Activated CD4-positive, alpha-beta T cell treated with anti-CD3 and anti-CD28 coated beads, Interleukin-2, amount 10 ng/mL, durations not matched to agents 24 days and 14 days (primary cell): Measurements from ENCODE around the gene GALNT1. TPM values are rescaled to one million over a fixed set of nuclear protein-coding genes. Genes with fewer than 3 reads are reported as not detected.

Experiments
- DNase-seq: peaks from one replicate; pipeline ENCODE4 v3.0.0; 2022
- H3K27ac Mint-ChIP-seq: one replicate; pipeline ENCODE4 v1.8.0; 2022; ENCODE audit warnings: mild to moderate bottlenecking, mixed read lengths
- H3K27me3 Mint-ChIP-seq: one replicate; pipeline ENCODE4 v1.8.0; 2022; ENCODE audit warnings: mixed read lengths
- H3K36me3 Mint-ChIP-seq: one replicate; pipeline ENCODE4 v1.8.0; 2022; ENCODE audit warnings: low read depth, mild to moderate bottlenecking, mixed read lengths
- H3K4me1 Mint-ChIP-seq: one replicate; pipeline ENCODE4 v1.8.0; 2021; ENCODE audit warnings: mixed read lengths
- H3K4me3 Mint-ChIP-seq: one replicate; pipeline ENCODE4 v1.8.0; 2022; ENCODE audit warnings: mild to moderate bottlenecking, moderate library complexity, mixed read lengths
- H3K9me3 Mint-ChIP-seq: one replicate; pipeline ENCODE4 v1.8.0; 2021; ENCODE audit warnings: mixed read lengths
- intact Hi-C: fragments of 100-400 bp; cut with micrococcal nuclease; formaldehyde crosslinking; loops from one replicate; pipeline ENCODE4 v1.15.1; 2023
- total RNA-seq: library from RNA; stranded (reverse); gene quantifications from 2 replicates; pipeline ENCODE4 v1.2.3, GENCODE V29; 2022

GALNT1 gene
- total RNA-seq, 1 donor from 2014 or later = 47.0 TPM

DNA sequence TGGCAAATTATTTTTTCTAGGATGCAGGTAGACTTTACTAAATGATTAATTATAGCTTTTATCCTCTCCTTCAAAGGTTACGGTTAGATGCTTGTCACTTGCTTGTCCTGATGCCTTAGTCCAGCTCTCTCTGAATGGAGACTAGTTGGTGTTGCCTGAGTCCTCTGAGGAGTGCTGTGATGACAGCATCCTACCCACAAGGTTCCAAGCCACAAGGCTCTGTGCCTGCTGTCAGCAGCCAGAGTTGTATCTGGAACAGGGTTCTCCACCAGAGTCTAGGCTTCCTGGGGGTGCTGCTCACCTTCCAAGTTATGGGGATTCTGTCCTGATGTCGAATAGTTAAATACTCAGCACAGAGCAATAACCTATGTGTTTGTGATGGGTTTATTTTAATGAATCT, 125.7 kb downstream of the GALNT1 start:
- DNase-seq = no peak
- intact Hi-C loops = no loop called here
- Mint-ChIP-seq H3K36me3 (peaks cover 18% of the 10 kb centered on the region), H3K4me1 (no peaks in the 10 kb centered on the region), H3K27me3 (no peaks in the 10 kb centered on the region), H3K27ac (no peak overlapping the region), H3K9me3 (peaks cover 2% of the 10 kb centered on the region), H3K4me3 (no peak overlapping the region)

DNA sequence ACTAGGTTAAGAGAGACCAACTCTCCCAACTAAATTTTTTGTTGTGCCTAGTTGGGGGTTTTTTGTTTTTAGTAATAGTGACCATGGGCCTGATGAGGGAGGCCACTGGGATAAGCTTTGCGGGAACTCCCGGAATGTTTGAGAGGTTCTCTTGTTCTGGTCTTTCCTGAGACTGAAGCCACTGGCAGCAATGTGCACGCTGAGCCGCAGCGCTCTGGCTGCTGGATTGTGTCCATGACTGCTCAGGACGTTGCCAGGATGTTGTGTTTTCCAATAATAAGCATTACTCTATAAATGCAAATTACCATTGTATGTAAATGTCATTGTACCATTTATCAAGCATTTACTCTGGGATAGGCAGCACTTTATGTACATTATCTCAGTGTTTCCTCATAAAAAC, 126.1 kb downstream of the GALNT1 start:
- intact Hi-C loops = no loop called here
- Mint-ChIP-seq H3K36me3 (peaks cover 19% of the 10 kb centered on the region), H3K4me1 (no peaks in the 10 kb centered on the region), H3K27ac (no peak overlapping the region), H3K4me3 (no peak overlapping the region), H3K9me3 (peaks cover 4% of the 10 kb centered on the region), H3K27me3 (no peaks in the 10 kb centered on the region)
- DNase-seq = no peak

DNA sequence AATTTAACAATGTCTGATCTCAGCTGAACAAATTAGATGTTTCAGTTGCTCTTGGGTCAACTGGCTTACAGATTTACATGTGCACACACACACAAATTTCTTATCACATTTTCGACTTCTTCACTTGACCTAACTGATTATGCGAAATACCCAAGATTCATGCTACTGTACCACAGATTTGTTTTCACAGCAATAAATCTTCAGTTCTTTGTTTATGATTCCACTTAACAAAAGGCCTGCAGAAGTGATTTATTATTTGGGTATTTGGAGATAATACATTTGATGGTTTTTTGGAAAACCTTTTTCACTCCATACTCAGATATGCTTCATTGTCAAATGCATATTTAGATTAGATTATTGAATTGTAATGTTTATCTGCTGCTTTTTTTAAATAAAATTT, 129.0 kb downstream of the GALNT1 start:
- H3K4me3 Mint-ChIP-seq = no peak overlapping the region
- H3K4me1 Mint-ChIP-seq = no peaks in the 10 kb centered on the region
- no peaks in the 10 kb centered on the region for H3K27me3 Mint-ChIP-seq
- intact Hi-C loops = no loop called here
- peaks cover 4% of the 10 kb centered on the region for H3K9me3 Mint-ChIP-seq
- H3K27ac Mint-ChIP-seq = no peak overlapping the region
- H3K36me3 Mint-ChIP-seq = peaks cover 20% of the 10 kb centered on the region
- DNase-seq = no peak

DNA sequence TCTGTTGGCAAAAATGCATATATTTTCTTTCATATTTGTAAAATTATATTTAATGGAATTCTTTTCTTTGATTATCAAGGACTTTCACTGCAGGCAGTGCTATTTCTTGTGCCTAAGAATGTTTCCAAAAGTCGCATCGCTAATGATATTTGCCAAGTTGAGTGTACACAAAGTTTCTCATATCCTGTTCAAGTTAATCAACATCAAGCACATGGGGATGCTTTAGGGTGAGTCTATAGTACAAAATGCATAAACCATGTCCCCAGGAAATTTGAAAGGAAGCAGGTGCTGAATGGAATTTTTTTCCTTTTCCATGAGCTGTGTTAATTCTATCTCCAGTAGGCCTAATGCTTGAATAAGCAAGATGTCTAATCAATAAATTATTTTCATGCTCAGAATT, 129.7 kb downstream of the GALNT1 start:
- no peaks in the 10 kb centered on the region for H3K4me1 Mint-ChIP-seq
- H3K4me3 Mint-ChIP-seq = no peak overlapping the region
- H3K27ac Mint-ChIP-seq = no peak overlapping the region
- DNase-seq = no peak
- peaks cover 4% of the 10 kb centered on the region for H3K9me3 Mint-ChIP-seq
- H3K27me3 Mint-ChIP-seq = no peaks in the 10 kb centered on the region
- H3K36me3 Mint-ChIP-seq = peaks cover 17% of the 10 kb centered on the region
- intact Hi-C loops = no loop called here

DNA sequence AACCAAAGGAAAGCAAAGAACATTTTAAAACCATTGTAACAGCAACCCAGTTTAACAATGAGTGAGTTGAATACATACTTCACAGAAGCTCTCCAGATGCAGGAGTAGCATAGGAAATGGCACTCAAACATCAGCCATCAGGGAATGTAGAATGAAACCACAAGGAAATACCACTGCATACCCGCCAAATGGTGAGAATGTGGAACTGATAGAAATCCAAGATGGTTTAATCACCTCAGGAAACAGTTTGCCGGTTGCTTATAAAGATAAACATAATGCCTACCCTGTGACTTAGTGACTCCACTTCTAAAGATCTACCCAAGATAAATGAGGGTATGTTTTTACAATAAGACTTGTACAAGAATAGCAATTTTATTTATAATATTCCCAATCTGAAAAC, 132.0 kb downstream of the GALNT1 start:
- H3K4me1 Mint-ChIP-seq = no peaks in the 10 kb centered on the region
- intact Hi-C loops = no loop called here
- H3K4me3 Mint-ChIP-seq = no peak overlapping the region
- no peak overlapping the region for H3K27ac Mint-ChIP-seq
- peaks cover 16% of the 10 kb centered on the region for H3K36me3 Mint-ChIP-seq
- H3K9me3 Mint-ChIP-seq = peaks cover 11% of the 10 kb centered on the region
- no peak for DNase-seq
- no peaks in the 10 kb centered on the region for H3K27me3 Mint-ChIP-seq

DNA sequence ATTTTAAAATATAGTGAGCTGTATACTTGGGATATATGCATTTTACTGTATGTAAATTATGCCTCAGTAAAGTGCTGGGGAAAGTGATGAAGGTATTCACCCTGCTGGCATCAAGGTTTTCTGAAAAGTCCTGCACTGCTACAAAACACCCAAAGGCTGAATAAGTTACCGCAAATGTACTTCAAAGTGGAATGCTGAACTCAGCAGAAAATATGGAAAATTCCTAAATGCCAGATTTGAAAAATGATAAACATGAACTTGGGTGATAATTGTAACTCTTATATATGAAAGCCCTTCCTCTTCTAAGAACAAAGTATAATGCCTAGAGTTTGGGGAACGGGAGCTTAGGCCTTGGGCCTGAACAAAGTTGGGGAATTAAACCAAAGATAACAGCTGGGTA, 133.0 kb downstream of the GALNT1 start:
- Mint-ChIP-seq H3K27ac (no peak overlapping the region), H3K36me3 (peaks cover 12% of the 10 kb centered on the region), H3K4me1 (no peaks in the 10 kb centered on the region), H3K27me3 (peaks cover 3% of the 10 kb centered on the region), H3K4me3 (no peak overlapping the region), H3K9me3 (peaks cover 11% of the 10 kb centered on the region)
- no peak for DNase-seq
- intact Hi-C loops = no loop called here

DNA sequence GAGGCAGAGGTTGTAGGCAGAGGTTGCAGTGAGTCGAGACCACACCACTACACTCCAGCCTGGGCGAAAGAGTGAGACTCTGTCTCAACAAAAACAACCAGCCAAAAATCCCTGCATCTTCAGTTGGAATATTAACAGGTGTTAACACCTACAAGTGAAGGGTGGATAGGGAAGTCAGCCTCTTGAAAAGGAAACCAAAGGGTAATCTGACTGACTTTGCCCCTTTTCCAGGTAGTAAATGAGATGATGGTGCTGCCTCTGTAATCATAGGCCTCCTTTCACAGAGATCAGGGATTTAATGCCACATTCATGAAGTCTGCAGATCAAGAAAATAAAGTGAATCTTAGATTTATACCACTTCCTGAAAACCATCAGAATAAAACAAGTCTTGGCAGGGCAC, 133.6 kb downstream of the GALNT1 start:
- Mint-ChIP-seq H3K4me1 (no peaks in the 10 kb centered on the region), H3K36me3 (peaks cover 10% of the 10 kb centered on the region), H3K27ac (no peak overlapping the region), H3K9me3 (peaks cover 11% of the 10 kb centered on the region), H3K4me3 (no peak overlapping the region), H3K27me3 (peaks cover 4% of the 10 kb centered on the region)
- intact Hi-C loops = no loop called here
- no peak for DNase-seq

DNA sequence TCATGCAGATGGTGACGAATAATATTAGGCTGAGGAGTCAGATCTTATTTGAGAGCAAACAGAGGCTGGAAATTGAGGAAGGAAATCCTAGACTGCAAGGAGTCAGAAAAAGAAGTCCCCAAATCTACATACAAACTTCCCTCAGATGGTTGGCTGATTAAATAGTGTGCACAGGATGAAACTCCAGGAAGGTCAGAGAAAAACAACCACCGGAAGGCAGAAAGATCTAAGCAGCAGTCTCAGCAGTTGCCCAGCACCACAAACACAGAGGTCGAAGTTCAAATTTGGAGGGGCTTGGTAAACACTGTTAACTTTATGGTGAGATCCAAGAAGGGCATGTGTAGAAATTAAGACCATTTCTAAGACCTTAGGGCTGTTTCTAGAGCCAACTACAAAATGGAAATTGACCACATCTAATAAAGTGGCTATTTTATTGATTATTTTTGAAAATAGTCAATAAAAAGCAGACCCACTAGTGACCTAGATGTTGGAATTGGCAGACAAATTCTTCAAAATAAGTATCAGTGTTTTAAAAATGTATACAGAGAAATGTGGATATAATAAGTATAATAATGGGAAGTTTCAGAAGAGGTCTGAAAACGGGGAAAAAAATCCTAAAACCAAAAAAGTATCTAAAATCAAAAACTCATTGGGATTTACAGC, 134.8 kb downstream of the GALNT1 start:
- H3K9me3 Mint-ChIP-seq = peaks cover 11% of the 10 kb centered on the region
- no peak for DNase-seq
- H3K4me1 Mint-ChIP-seq = no peaks in the 10 kb centered on the region
- no peak overlapping the region for H3K27ac Mint-ChIP-seq
- H3K27me3 Mint-ChIP-seq = peaks cover 4% of the 10 kb centered on the region
- H3K36me3 Mint-ChIP-seq = peaks cover 5% of the 10 kb centered on the region
- H3K4me3 Mint-ChIP-seq = no peak overlapping the region
- intact Hi-C loops = no loop called here

DNA sequence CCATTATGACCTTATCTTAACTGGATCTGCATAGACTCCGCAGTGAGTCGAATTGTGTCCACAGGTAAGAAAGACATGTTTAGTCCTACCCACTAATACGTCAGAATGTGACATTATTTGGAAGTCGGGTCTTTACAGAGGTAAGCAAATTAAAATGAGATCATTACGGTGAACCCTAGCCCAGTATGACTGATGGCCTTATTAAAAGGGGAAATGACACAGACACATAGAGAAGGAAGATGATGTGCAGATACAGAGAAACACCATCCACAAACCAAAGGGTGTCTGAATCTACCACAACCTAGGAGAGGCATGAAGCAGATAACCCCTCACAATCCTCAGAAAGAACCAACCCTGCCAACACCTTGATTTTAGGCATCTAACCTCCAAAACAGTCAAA, 135.6 kb downstream of the GALNT1 start:
- peaks cover 4% of the 10 kb centered on the region for H3K27me3 Mint-ChIP-seq
- DNase-seq = no peak
- H3K27ac Mint-ChIP-seq = no peak overlapping the region
- no peak overlapping the region for H3K4me3 Mint-ChIP-seq
- H3K36me3 Mint-ChIP-seq = peaks cover 4% of the 10 kb centered on the region
- no peaks in the 10 kb centered on the region for H3K4me1 Mint-ChIP-seq
- peaks cover 10% of the 10 kb centered on the region for H3K9me3 Mint-ChIP-seq
- intact Hi-C loops = no loop called here

DNA sequence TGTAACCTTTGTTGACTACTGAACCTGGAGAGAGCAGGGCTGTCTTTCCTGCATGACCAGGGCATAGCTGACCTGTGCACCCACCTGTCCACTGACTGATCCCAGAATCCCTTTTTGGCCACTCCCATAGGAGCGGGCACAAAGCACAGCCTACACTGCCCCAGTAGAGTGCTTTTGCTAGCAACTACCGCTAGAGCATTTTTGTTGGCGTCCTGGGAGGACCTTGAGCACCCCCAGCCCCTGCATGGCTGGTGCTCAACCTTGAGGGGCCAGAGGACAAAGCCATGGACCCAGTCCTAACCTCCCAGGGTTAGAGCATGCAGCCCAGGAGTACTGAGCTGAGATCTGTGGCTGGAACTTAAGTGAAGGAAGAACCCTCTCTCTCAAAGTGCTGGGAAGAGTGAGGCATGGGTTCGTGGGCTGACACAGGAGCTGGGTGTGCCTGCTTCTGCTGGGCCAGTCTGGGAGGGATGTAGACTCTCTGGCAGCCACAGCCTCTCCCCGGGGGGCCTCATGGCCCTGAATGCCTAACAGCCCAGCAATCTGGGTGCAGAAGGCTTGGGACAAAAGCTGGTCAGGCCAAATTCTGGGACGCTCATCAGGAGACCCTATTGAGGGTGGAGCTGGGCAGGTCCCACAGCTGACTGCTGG, 140.0 kb downstream of the GALNT1 start:
- Mint-ChIP-seq H3K4me3 (no peak overlapping the region), H3K36me3 (no peaks in the 10 kb centered on the region)

DNA sequence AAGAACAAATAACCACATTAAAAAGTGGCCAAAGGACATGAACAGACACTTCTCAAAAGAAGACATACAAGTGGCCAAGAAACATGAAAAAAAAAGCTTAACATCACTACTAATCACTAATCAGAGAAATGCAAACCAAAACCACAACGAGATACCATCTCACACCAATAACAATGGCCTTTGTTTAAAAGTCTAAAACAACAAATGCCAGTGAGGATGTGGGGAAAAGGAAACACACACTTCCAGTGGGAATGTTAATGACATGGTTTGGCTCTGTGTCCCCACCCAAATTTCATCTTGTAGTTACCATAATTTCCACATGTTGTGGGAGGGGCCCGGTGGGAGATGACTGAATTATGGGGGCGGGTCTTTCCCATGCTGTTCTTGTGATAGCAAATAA, 147.1 kb downstream of the GALNT1 start:
- H3K36me3 Mint-ChIP-seq = no peaks in the 10 kb centered on the region
- no peaks in the 10 kb centered on the region for H3K4me1 Mint-ChIP-seq
- peaks cover 3% of the 10 kb centered on the region for H3K27me3 Mint-ChIP-seq
- DNase-seq = no peak
- peaks cover 28% of the 10 kb centered on the region for H3K9me3 Mint-ChIP-seq
- intact Hi-C loops = no loop called here
- no peak overlapping the region for H3K4me3 Mint-ChIP-seq
- no peak overlapping the region for H3K27ac Mint-ChIP-seq

More for the DNA sequence above, 140.0 kb downstream of the GALNT1 start:
- Mint-ChIP-seq H3K27ac (no peak overlapping the region), H3K4me1 (no peaks in the 10 kb centered on the region), H3K9me3 (peaks cover 14% of the 10 kb centered on the region), H3K27me3 (peaks cover 7% of the 10 kb centered on the region)
- DNase-seq = no peak
- intact Hi-C loops = no loop called here

DNA sequence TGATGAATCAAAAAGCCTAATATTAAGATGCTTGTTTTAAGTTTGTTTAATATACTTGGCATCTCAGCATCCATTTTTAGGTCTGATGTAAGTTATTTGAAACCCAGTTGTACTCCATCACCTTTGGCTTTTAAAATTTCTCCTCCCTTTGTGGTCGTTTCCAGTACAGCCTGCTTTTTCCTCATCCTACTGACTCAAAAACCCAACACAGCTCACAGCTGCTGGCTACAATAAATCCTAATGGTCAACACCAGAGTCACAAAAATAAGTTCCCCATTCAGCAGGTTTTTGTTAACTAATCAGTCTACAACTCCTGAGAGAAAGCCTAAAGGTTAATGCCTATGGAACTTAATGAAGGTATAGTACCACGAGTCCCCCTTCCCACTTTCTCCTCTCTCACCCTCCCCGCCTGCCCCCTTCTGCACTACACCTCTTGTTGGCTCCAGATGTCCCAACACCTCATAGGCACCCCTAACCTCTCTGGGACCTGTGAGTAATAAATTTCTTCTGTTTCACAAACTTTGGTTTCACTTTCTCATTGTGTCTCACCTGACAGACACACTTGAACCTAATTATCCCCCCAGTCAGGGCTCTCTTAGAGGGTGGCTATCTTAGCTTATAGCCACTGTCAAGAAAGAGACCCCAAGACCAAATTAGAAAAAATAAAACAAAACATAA, 148.6 kb downstream of the GALNT1 start:
- Mint-ChIP-seq H3K36me3 (no peaks in the 10 kb centered on the region), H3K9me3 (peaks cover 28% of the 10 kb centered on the region), H3K27me3 (peaks cover 3% of the 10 kb centered on the region), H3K4me3 (no peak overlapping the region), H3K4me1 (no peaks in the 10 kb centered on the region), H3K27ac (no peak overlapping the region)
- DNase-seq = no peak
- intact Hi-C loops = no loop called here

DNA sequence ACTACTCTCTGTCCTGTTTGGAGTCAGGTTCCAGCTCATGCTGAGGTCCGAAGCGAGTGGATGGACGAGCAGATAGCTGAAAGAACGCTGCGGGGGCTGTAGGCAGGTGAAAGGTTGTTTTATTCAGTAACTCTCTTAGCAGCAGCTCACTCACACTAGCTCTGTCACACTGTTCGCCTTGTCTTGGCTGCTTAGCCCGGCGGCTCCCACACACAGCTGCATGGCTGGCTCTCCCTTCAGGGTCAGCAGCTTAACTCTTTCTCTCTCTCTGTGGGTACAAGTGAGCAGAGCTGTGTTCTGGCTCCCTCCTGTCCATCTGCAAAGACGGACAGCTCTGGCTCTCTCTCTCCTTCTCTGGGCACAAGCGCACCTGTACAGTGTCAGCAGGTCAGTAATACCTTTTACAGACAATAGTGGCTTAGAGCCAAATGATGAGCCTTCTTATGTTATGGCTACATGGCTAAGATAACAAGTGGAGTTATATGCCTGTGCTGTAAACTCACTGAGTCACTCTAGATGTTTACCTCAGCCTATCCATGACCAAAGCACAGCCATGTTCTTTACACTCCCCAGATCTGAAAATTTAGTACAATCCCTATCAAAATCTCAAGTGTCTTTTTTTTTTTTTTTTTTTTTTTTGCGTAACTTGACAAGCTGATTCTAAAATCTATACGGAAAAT, 149.3 kb downstream of the GALNT1 start:
- Mint-ChIP-seq H3K27ac (no peak overlapping the region), H3K36me3 (no peaks in the 10 kb centered on the region), H3K4me3 (no peak overlapping the region), H3K27me3 (peaks cover 3% of the 10 kb centered on the region), H3K4me1 (no peaks in the 10 kb centered on the region), H3K9me3 (peaks cover 28% of the 10 kb centered on the region)
- DNase-seq = no peak
- intact Hi-C loops = no loop called here

DNA sequence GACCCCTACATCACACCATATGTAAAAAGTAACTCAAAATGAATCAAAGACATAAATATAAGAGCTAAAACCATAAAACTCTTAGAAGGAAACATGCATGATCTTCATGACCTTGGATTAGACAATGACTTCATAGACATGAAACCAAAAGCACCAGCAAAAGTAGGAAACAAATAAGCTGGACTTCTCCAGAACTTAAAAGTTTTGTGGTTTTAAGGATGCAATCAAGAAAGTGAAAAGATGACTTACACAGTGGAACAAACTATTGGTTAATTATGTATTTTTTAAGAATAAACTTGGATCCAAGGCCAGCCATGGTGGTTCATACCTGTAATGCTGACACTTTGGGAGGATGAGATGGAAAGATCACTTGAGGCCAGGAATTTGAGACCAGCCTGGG, 150.2 kb downstream of the GALNT1 start:
- Mint-ChIP-seq H3K36me3 (no peaks in the 10 kb centered on the region), H3K4me3 (no peak overlapping the region), H3K27me3 (no peaks in the 10 kb centered on the region), H3K4me1 (no peaks in the 10 kb centered on the region), H3K27ac (no peak overlapping the region), H3K9me3 (peaks cover 22% of the 10 kb centered on the region)
- DNase-seq = no peak
- intact Hi-C loops = no loop called here
